ENCODE data around the gene PSG1. TPM values are rescaled to one million over a fixed set of nuclear protein-coding genes. Genes with fewer than 3 reads are reported as not detected.
"Not testable (repeated sequence)": the region's sequence is repeated elsewhere in the genome, so short reads cannot be mapped to it uniquely, and the experiment has no call there.

The PSG1 gene
- total and polyA plus RNA-seq, 7 experiments from 2014 or later: 0.37 to 0.64 TPM; not detected in 5

GRCh38 chr19:42918377-42919069, 39.0 kb upstream of the PSG1 start:
- POLR2A ChIA-PET; H3K27ac Mint-ChIP-seq; H3K4me3 ChIP-seq (ENCODE audit: low read length); H3K4me3 Mint-ChIP-seq; ATAC-seq; H3K4me1 Mint-ChIP-seq; CTCF ChIA-PET; DNase-seq; H3K27ac ChIP-seq (ENCODE audit: low read depth, low read length); H3K36me3 Mint-ChIP-seq; H3K9me3 ChIP-seq (ENCODE audit: control insufficient read depth in 2 of 3, low read length in 3 of 3); H3K27me3 ChIP-seq (ENCODE audit: control insufficient read depth in 2 of 2, insufficient read depth in 2 of 2, low read length in 2 of 2); H3K9me3 Mint-ChIP-seq; H3K4me1 ChIP-seq (ENCODE audit: control insufficient read depth in 2 of 2, insufficient read depth in 2 of 2, low read length in 2 of 2); intact Hi-C loops (cut with micrococcal nuclease); H3K36me3 ChIP-seq (ENCODE audit: control insufficient read depth in 2 of 3, insufficient read depth in 3 of 3, low read length in 3 of 3): not testable (repeated sequence)
- H3K27me3 Mint-ChIP-seq: peaks cover 0 to 30% (median 15%) of the 10 kb centered on the region in 5 donors

DNA sequence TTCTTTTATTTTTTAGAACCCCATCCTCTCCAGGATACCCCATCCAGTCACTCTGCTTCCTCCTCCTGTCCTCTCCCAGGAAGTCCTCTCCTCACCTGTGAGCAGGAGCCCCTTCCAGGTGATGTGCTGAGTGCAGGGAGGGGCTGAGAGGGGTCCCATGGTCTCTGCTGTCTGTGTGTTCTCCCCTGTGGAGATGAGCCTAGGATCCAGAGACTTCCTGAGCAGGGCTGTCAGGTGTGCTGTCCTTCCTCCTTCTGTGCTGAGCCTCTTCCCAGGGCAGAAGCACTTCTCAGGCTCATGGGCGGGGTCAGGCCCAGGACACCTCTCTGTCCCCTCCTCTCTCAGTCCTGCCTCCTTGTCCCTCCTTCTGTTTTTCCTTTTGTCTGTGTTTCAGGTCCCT, 38.1 kb upstream of the PSG1 start, which contains the start of gene PSG6:
Gene PSG6, minus strand, starts transcription at position 261 of the 400 bp plus-strand sequence. Its CDS starts 102 bp downstream, at position 159.
- H3K36me3 ChIP-seq (ENCODE audit: control insufficient read depth in 2 of 3, insufficient read depth in 3 of 3, low read length in 3 of 3); H3K4me3 Mint-ChIP-seq; H3K27ac ChIP-seq (ENCODE audit: low read depth, low read length); H3K4me1 ChIP-seq (ENCODE audit: control insufficient read depth in 2 of 2, insufficient read depth in 2 of 2, low read length in 2 of 2); POLR2A ChIA-PET; ATAC-seq; DNase-seq; intact Hi-C loops (cut with micrococcal nuclease); H3K27ac Mint-ChIP-seq; H3K27me3 ChIP-seq (ENCODE audit: control insufficient read depth in 2 of 2, insufficient read depth in 2 of 2, low read length in 2 of 2); H3K9me3 Mint-ChIP-seq; H3K4me1 Mint-ChIP-seq; H3K9me3 ChIP-seq (ENCODE audit: control insufficient read depth in 2 of 3, low read length in 3 of 3); CTCF ChIA-PET; H3K4me3 ChIP-seq (ENCODE audit: low read length); H3K36me3 Mint-ChIP-seq: not testable (repeated sequence)
- H3K27me3 Mint-ChIP-seq: peaks cover 0 to 25% (median 15%) of the 10 kb centered on the region in 5 donors

DNA sequence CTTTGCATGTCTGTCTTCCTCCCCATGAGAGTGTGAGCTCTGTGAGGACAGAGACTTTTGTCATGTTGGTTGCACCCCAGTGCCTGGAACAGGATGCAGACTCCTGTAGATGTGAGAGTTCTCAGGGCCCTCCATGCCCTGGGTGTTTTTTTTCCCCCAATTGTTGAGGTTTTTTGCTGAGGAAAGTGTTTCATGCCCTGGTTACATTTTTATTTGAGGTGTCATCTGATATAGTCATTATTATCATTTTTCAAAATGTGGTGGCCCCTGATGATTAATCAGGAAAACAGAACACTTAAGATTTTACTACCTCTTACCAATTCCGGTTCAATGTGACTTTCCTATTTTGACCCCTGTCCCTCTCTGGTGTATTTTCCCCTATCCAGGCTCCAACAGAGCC, 37.4 kb upstream of the PSG1 start:
- H3K4me1 Mint-ChIP-seq; H3K36me3 ChIP-seq (ENCODE audit: control insufficient read depth in 2 of 3, insufficient read depth in 3 of 3, low read length in 3 of 3); ATAC-seq; POLR2A ChIA-PET; H3K27ac ChIP-seq (ENCODE audit: low read depth, low read length); intact Hi-C loops (cut with micrococcal nuclease); H3K4me3 Mint-ChIP-seq; H3K9me3 Mint-ChIP-seq; H3K4me1 ChIP-seq (ENCODE audit: control insufficient read depth in 2 of 2, insufficient read depth in 2 of 2, low read length in 2 of 2); H3K27me3 ChIP-seq (ENCODE audit: control insufficient read depth in 2 of 2, insufficient read depth in 2 of 2, low read length in 2 of 2); H3K4me3 ChIP-seq (ENCODE audit: low read length); H3K36me3 Mint-ChIP-seq; H3K27ac Mint-ChIP-seq; CTCF ChIA-PET; H3K9me3 ChIP-seq (ENCODE audit: control insufficient read depth in 2 of 3, low read length in 3 of 3); DNase-seq: not testable (repeated sequence)
- peaks cover 0 to 22% (median 12%) of the 10 kb centered on the region in 5 donors for H3K27me3 Mint-ChIP-seq

GRCh38 chr19:42913516-42913915, 34.0 kb upstream of the PSG1 start:
- DNase-seq; H3K27me3 ChIP-seq (ENCODE audit: control insufficient read depth in 2 of 2, insufficient read depth in 2 of 2, low read length in 2 of 2); H3K27ac Mint-ChIP-seq; CTCF ChIA-PET; H3K4me3 ChIP-seq (ENCODE audit: low read length); intact Hi-C loops (cut with micrococcal nuclease); H3K27ac ChIP-seq (ENCODE audit: low read depth, low read length); ATAC-seq; POLR2A ChIA-PET; H3K36me3 ChIP-seq (ENCODE audit: control insufficient read depth in 2 of 3, insufficient read depth in 3 of 3, low read length in 3 of 3); H3K4me3 Mint-ChIP-seq; H3K9me3 ChIP-seq (ENCODE audit: control insufficient read depth in 2 of 3, low read length in 3 of 3); H3K4me1 ChIP-seq (ENCODE audit: control insufficient read depth in 2 of 2, insufficient read depth in 2 of 2, low read length in 2 of 2); H3K4me1 Mint-ChIP-seq; H3K36me3 Mint-ChIP-seq; H3K9me3 Mint-ChIP-seq: not testable (repeated sequence)
- H3K27me3 Mint-ChIP-seq: peaks cover 0 to 16% (median 11%) of the 10 kb centered on the region in 5 donors

- H3K9me3 ChIP-seq (ENCODE audit: control insufficient read depth in 2 of 3, low read length in 3 of 3); H3K27ac Mint-ChIP-seq; H3K36me3 ChIP-seq (ENCODE audit: control insufficient read depth in 2 of 3, insufficient read depth in 3 of 3, low read length in 3 of 3); H3K4me3 ChIP-seq (ENCODE audit: low read length); DNase-seq; H3K27me3 ChIP-seq (ENCODE audit: control insufficient read depth in 2 of 2, insufficient read depth in 2 of 2, low read length in 2 of 2); H3K36me3 Mint-ChIP-seq; H3K4me1 Mint-ChIP-seq; H3K27ac ChIP-seq (ENCODE audit: low read depth, low read length); CTCF ChIA-PET; H3K9me3 Mint-ChIP-seq; intact Hi-C loops (cut with micrococcal nuclease); ATAC-seq; H3K4me1 ChIP-seq (ENCODE audit: control insufficient read depth in 2 of 2, insufficient read depth in 2 of 2, low read length in 2 of 2); H3K4me3 Mint-ChIP-seq; POLR2A ChIA-PET: not testable (repeated sequence)
- peaks cover 0 to 12% (median 11%) of the 10 kb centered on the region in 5 donors for H3K27me3 Mint-ChIP-seq
These were observed 33.4 kb upstream of the PSG1 start for GRCh38 chr19:42912941-42913340.

GRCh38 chr19:42911731-42912130, 32.2 kb upstream of the PSG1 start:
- ATAC-seq; H3K27ac Mint-ChIP-seq; H3K27me3 ChIP-seq (ENCODE audit: control insufficient read depth in 2 of 2, insufficient read depth in 2 of 2, low read length in 2 of 2); H3K4me3 ChIP-seq (ENCODE audit: low read length); DNase-seq; H3K36me3 ChIP-seq (ENCODE audit: control insufficient read depth in 2 of 3, insufficient read depth in 3 of 3, low read length in 3 of 3); H3K27ac ChIP-seq (ENCODE audit: low read depth, low read length); H3K9me3 ChIP-seq (ENCODE audit: control insufficient read depth in 2 of 3, low read length in 3 of 3); H3K9me3 Mint-ChIP-seq; intact Hi-C loops (cut with micrococcal nuclease); CTCF ChIA-PET; H3K4me3 Mint-ChIP-seq; H3K4me1 Mint-ChIP-seq; H3K36me3 Mint-ChIP-seq; H3K4me1 ChIP-seq (ENCODE audit: control insufficient read depth in 2 of 2, insufficient read depth in 2 of 2, low read length in 2 of 2); POLR2A ChIA-PET: not testable (repeated sequence)
- H3K27me3 Mint-ChIP-seq: peaks cover 0 to 21% (median 11%) of the 10 kb centered on the region in 5 donors

DNA sequence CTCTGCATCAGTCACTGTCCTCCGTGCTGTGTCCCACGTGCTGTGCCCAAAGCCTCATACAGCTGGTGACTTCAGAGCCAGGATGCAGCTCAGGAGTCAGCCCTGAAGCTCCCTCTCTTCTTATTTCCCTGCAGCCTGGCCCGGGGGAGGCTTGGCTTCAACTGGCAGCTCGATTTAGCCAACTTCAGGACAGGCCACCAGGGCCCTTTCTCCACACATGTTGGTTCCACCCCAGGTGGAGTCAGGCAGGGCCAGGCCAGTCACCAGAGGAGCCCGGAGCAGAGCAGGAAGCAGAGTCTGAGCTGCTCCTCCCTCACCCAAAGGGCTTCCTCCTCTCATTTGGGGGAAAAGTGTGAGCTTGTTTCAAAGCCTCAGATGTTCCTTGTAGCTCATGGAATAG, 26.6 kb upstream of the PSG1 start:
- ATAC-seq; H3K36me3 Mint-ChIP-seq; H3K27ac Mint-ChIP-seq; H3K36me3 ChIP-seq (ENCODE audit: control insufficient read depth in 2 of 3, insufficient read depth in 3 of 3, low read length in 3 of 3); CTCF ChIA-PET; H3K9me3 ChIP-seq (ENCODE audit: control insufficient read depth in 2 of 3, low read length in 3 of 3); POLR2A ChIA-PET; H3K4me1 Mint-ChIP-seq; H3K4me3 ChIP-seq (ENCODE audit: low read length); DNase-seq; H3K9me3 Mint-ChIP-seq; H3K27me3 ChIP-seq (ENCODE audit: control insufficient read depth in 2 of 2, insufficient read depth in 2 of 2, low read length in 2 of 2); H3K4me3 Mint-ChIP-seq; H3K27ac ChIP-seq (ENCODE audit: low read depth, low read length); intact Hi-C loops (cut with micrococcal nuclease); H3K4me1 ChIP-seq (ENCODE audit: control insufficient read depth in 2 of 2, insufficient read depth in 2 of 2, low read length in 2 of 2): not testable (repeated sequence)
- peaks cover 0 to 35% (median 28%) of the 10 kb centered on the region in 5 donors for H3K27me3 Mint-ChIP-seq
